ENCODE measurements around the gene PDIK1L. TPM values are rescaled to one million over a fixed set of nuclear protein-coding genes. Genes with fewer than 3 reads are reported as not detected.

Gene PDIK1L
- total RNA-seq: 1 to 10 TPM; 3.1 to 8.2 (median 8.1) TPM
- 11.5 TPM for total RNA-seq (2013)

DNA sequence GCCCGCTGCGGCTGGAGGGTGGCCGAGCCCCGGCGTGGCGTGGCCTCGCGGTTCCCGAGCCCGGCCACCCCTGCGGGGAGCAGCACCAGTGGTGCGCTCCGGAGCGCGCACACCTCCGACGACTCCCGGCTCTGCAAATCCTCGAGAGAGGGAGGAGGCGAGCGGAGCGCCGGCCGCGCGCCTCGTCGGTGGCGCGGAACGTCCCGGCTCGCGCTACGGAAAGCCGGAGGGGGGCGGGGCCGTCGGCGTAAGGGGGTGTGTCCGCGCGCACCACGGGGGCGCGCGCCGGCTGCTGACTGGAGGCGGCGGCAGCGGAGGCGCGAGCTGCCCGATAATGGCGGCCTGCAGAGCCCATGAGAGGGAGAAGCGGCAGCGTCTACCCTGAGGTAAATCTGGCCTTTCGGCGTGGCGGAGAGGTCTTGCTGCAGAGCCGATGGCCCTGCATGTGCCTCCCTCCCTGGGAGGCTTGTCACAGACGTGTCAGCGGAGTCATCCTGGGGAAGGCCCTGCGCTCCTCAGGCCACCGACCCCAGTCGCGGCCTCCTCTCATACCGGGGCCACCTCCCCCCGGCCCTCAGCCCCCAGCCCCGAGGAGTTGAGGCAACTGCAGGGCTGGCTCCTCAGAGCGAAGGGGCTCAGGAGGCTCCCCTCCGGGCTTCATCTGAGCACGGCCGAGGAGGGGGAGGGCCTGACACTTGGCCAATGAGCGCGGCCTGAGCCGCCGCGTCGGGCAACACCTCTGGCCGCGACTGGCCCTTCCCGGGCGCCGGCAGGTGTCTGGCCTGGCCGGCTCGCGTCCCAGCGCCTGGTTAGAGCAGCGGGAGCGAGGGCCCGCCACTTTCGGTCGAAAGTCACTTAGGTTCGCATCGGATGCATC lies at the start of gene PDIK1L:
TSS of gene PDIK1L (plus strand) at position 295 of the 877 bp plus-strand sequence. CDS start 2,485 bp downstream, outside the sequence.
- Mint-ChIP-seq H3K27ac (peak within 1 kb of the TSS; percentile 62 to 84), H3K4me1 (peaks cover 13 to 14% of the 10 kb centered on the region in 2 donors), H3K27me3 (ENCODE audit: low read depth in 2 of 2) (no peaks in the 10 kb centered on the region), H3K4me3 (peak within 1 kb of the TSS; percentile 91), H3K9me3 (no peaks in the 10 kb centered on the region), H3K36me3 (no peaks in the 10 kb centered on the region)
- Histone ChIP-seq H3K27ac (ENCODE audit: low read length) (peak within 1 kb of the TSS; percentile 66), H3K4me1 (ENCODE audit: control insufficient read depth, insufficient read depth, low read length) (peaks cover 13% of the 10 kb centered on the region), H3K36me3 (ENCODE audit: control insufficient read depth, insufficient read depth, low read length) (peaks cover 10% of the 10 kb centered on the region), H3K9me3 (ENCODE audit: control insufficient read depth, insufficient read depth, low read length) (no peaks in the 10 kb centered on the region), H3K27me3 (ENCODE audit: control insufficient read depth, insufficient read depth, low read length) (no peaks in the 10 kb centered on the region), H3K4me3 (ENCODE audit: low read length) (peak within 1 kb of the TSS; percentile 99)
- TF ChIP-seq, protein P1, sequence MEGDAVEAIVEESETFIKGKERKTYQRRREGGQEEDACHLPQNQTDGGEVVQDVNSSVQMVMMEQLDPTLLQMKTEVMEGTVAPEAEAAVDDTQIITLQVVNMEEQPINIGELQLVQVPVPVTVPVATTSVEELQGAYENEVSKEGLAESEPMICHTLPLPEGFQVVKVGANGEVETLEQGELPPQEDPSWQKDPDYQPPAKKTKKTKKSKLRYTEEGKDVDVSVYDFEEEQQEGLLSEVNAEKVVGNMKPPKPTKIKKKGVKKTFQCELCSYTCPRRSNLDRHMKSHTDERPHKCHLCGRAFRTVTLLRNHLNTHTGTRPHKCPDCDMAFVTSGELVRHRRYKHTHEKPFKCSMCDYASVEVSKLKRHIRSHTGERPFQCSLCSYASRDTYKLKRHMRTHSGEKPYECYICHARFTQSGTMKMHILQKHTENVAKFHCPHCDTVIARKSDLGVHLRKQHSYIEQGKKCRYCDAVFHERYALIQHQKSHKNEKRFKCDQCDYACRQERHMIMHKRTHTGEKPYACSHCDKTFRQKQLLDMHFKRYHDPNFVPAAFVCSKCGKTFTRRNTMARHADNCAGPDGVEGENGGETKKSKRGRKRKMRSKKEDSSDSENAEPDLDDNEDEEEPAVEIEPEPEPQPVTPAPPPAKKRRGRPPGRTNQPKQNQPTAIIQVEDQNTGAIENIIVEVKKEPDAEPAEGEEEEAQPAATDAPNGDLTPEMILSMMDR (IDR thresholded peaks at IDR 0.05): no peak
- DNase-seq (peak; percentile 91 to 98), ATAC-seq (peak; percentile 85 to 96 (median 88))
- intact Hi-C loops (cut with micrococcal nuclease): loop anchor here (1.0 to 10.0 kb wide), 3 partner anchors 15 to 433 kb away; partner anchors contain the start of gene CEP85
- WGBS (ENCODE audit: insufficient coverage): under 1% methylated on average over 96 of the region's 96 CpGs

DNA sequence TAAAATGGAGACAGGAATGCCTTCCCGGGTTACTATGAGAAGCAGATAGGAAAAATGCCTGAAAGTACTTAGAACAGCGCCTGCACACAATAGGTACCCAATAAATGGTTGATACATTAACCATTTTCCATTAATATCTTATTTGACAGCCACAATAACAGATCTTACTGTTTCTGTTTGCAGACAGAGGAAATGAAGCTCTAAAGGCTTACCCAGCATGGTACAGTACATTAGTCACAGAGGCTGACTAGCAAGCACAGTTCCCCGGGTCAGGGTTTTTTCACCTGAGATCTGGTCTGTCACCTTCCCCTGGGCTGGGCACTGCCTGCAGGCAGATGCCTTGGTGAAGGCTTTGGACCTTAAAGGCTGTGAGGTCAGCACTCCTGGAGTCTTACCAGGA lies 47.1 kb upstream of the PDIK1L start:
- intact Hi-C loops (cut with micrococcal nuclease): no loop called here
- no peaks in the 10 kb centered on the region for H3K9me3 Mint-ChIP-seq

DNA sequence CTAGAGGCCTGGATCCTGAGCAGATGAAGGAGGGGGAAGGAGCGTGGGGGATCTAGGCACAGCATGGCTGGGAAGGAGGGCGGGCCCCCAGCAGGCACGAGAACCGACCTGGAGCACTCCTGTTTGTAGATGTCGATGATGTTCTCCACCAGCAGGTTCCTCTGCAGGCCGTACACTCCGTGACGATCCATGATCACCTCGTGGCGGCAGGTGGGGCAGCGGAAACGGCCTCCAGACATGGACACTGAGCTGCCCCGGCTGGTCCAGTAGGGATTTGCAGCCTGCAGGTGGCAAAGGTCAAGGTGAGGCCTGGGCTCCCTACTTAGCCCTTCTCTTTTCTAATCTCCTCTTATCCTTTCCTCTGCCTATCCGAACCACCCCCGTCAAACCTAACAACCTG lies 45.5 kb upstream of the PDIK1L start:
- TF ChIP-seq, protein P1 (IDR thresholded peaks at IDR 0.05): no peak
- no peaks in the 10 kb centered on the region for H3K9me3 Mint-ChIP-seq
- no peaks in the 10 kb centered on the region for H3K4me1 Mint-ChIP-seq
- no peaks in the 10 kb centered on the region for H3K36me3 Mint-ChIP-seq
- no peak overlapping the region for H3K27ac Mint-ChIP-seq
- H3K36me3 ChIP-seq (ENCODE audit: control insufficient read depth, insufficient read depth, low read length): no peaks in the 10 kb centered on the region
- H3K4me3 Mint-ChIP-seq: no peak overlapping the region
- H3K27me3 Mint-ChIP-seq (ENCODE audit: low read depth in 2 of 2): peaks cover 9 to 15% of the 10 kb centered on the region in 2 donors
- no peak overlapping the region for H3K27ac ChIP-seq (ENCODE audit: low read length)
- no peaks in the 10 kb centered on the region for H3K9me3 ChIP-seq (ENCODE audit: control insufficient read depth, insufficient read depth, low read length)
- no peaks in the 10 kb centered on the region for H3K4me1 ChIP-seq (ENCODE audit: control insufficient read depth, insufficient read depth, low read length)
- H3K4me3 ChIP-seq (ENCODE audit: low read length): no peak overlapping the region
- ATAC-seq (no peak), DNase-seq (no peak)
- H3K27me3 ChIP-seq (ENCODE audit: control insufficient read depth, insufficient read depth, low read length): no peaks in the 10 kb centered on the region
- intact Hi-C loops (cut with micrococcal nuclease): no loop called here
- WGBS (ENCODE audit: insufficient coverage): 86% methylated on average over 15 of the region's 15 CpGs

More for the DNA sequence above, 47.1 kb upstream of the PDIK1L start:
- Histone ChIP-seq H3K27me3 (ENCODE audit: control insufficient read depth, insufficient read depth, low read length) (no peaks in the 10 kb centered on the region), H3K4me3 (ENCODE audit: low read length) (no peak overlapping the region), H3K27ac (ENCODE audit: low read length) (no peak overlapping the region), H3K9me3 (ENCODE audit: control insufficient read depth, insufficient read depth, low read length) (no peaks in the 10 kb centered on the region), H3K4me1 (ENCODE audit: control insufficient read depth, insufficient read depth, low read length) (no peaks in the 10 kb centered on the region), H3K36me3 (ENCODE audit: control insufficient read depth, insufficient read depth, low read length) (no peaks in the 10 kb centered on the region)
- 81% methylated on average over 2 of the region's 3 CpGs for WGBS (ENCODE audit: insufficient coverage)
- DNase-seq (no peak), ATAC-seq (no peak)
- Mint-ChIP-seq H3K27ac (no peak overlapping the region), H3K4me3 (no peak overlapping the region), H3K27me3 (ENCODE audit: low read depth in 2 of 2) (peaks cover 8 to 11% of the 10 kb centered on the region in 2 donors), H3K4me1 (no peaks in the 10 kb centered on the region), H3K36me3 (no peaks in the 10 kb centered on the region)
- TF ChIP-seq, protein P1 (IDR thresholded peaks at IDR 0.05): no peak
